HepG2 (cell line): ENCODE measurements around the gene PTPN18.

Experiments used
- CTCF ChIP-seq: sonication (generic); formaldehyde crosslinking; IDR thresholded peaks from 2 replicates; pipeline ENCODE4 v1.5.0; 2020; ENCODE audit warnings: mild to moderate bottlenecking, missing genetic modification reagents, moderate library complexity
- ELF4 ChIP-seq: sonication (generic); formaldehyde crosslinking; IDR thresholded peaks from 2 replicates; pipeline ENCODE4 v1.5.0; 2020; ENCODE audit warnings: missing genetic modification reagents, mild to moderate bottlenecking, moderate library complexity, borderline replicate concordance
- FOSL1 ChIP-seq: sonication (generic); formaldehyde crosslinking; IDR thresholded peaks from 2 replicates; pipeline ENCODE4 v1.9.0; 2021; ENCODE audit warnings: missing genetic modification reagents, borderline replicate concordance
- IRF2 ChIP-seq: IDR thresholded peaks from 2 replicates; pipeline ENCODE4 v1.6.1; 2018; ENCODE audit warnings: missing genetic modification reagents, missing compliant biosample characterization
- NCOA5 ChIP-seq: sonication (generic); formaldehyde crosslinking; IDR thresholded peaks from 2 replicates; pipeline ENCODE4 v1.4.0; 2020; ENCODE audit warnings: missing genetic modification reagents
- POLR2A ChIP-seq, 2 experiments: IDR thresholded peaks; 2 replicates each; pipeline ENCODE4 v1.6.1; 2011; ENCODE audit warnings: low read depth in 2 of 2, low read length in 2 of 2, mild to moderate bottlenecking in 1 of 2, moderate library complexity in 1 of 2; ENCODE audit not compliant: insufficient read depth in 1 of 2
- POLR2AphosphoS5 ChIP-seq: IDR thresholded peaks from 2 replicates; pipeline ENCODE4 v1.6.1; 2012; ENCODE audit warnings: low read depth, low read length
- TCF7L2 ChIP-seq: IDR thresholded peaks from 2 replicates; pipeline ENCODE4 v1.6.1; 2011; ENCODE audit warnings: mild to moderate bottlenecking, low read depth, low read length, moderate library complexity
- ZFP41 ChIP-seq: sonication (generic); formaldehyde crosslinking; IDR thresholded peaks from 2 replicates; pipeline ENCODE4 v1.4.0; 2020; ENCODE audit warnings: mild to moderate bottlenecking, missing genetic modification reagents, borderline replicate concordance
- ZNF3 ChIP-seq: IDR thresholded peaks from 2 replicates; pipeline ENCODE4 v1.7.0; 2017; ENCODE audit warnings: inconsistent platforms
- ZNF496 ChIP-seq: sonication (generic); formaldehyde crosslinking; IDR thresholded peaks from 2 replicates; pipeline ENCODE4 v1.8.1; 2023; ENCODE audit warnings: mild to moderate bottlenecking, moderate library complexity, missing genetic modification reagents; ENCODE audit not compliant: insufficient replicate concordance
- ZNF510 ChIP-seq: sonication (generic); formaldehyde crosslinking; IDR thresholded peaks from 2 replicates; pipeline ENCODE4 v1.4.0; 2020; ENCODE audit warnings: low read depth, mild to moderate bottlenecking, missing genetic modification reagents
- TF ChIP-seq, protein P1 (sequence below): sonication (generic); formaldehyde crosslinking; IDR thresholded peaks from 2 replicates; pipeline ENCODE4 v1.4.0; 2020; ENCODE audit warnings: missing genetic modification reagents
- TF ChIP-seq, protein P2 (sequence below): sonication (generic); formaldehyde crosslinking; IDR thresholded peaks from 2 replicates; pipeline ENCODE4 v1.5.0; 2020; ENCODE audit warnings: missing genetic modification reagents

DNA sequence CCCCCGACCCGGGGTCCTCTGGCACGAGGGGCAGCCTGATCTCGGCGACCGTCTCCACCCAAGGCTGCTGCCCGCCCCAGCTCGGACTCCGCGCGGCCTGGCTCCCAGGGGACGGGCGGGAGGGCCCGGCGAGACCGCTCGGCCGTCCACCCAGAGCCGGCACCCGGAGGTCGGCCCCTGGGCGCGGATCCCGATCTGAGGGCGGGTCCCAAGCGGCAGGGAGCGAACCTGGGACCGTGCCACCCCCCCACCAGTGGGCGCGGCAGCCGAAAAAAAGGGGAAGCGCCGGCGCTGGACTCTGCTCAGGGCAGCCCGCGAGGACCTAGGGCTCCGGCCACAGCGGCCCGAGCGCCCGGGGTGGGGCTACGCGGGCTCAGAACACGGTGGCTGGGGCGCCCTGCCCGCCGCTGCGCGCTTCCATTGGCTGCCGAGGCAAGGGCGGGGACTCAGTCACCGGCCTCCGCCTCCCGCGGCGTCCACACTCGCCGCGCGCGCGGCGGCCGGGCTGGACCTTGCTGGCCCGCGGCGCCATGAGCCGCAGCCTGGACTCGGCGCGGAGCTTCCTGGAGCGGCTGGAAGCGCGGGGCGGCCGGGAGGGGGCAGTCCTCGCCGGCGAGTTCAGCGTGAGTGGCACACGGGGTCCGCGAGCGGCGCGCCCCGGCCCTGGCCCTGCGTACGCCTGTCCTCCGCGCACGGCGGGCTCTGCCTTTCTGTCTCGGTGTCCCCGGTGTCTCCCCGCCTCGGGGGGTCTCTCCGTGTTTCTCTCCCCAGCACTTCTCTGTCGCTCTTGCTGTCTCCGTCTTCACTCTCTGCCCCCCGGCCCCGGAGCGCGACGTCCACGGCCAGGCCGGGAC lies at the start of gene PTPN18:
- peak; percentile 75 for TF ChIP-seq POLR2AphosphoS5
- no peak for TF ChIP-seq IRF2 (CRISPR knock-in tag)
- TF ChIP-seq ELF4: no peak
- TF ChIP-seq NCOA5 (CRISPR knock-in tag): no peak
- no peak for TF ChIP-seq TCF7L2
- TF ChIP-seq, protein P1, sequence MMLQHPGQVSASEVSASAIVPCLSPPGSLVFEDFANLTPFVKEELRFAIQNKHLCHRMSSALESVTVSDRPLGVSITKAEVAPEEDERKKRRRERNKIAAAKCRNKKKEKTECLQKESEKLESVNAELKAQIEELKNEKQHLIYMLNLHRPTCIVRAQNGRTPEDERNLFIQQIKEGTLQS (CRISPR knock-in tag): peak; percentile 32
- TF ChIP-seq ZNF496 (CRISPR knock-in tag): no peak
- TF ChIP-seq CTCF (CRISPR knock-in tag): peak; percentile 72
- peak; percentile 91 to 93 for TF ChIP-seq POLR2A (IDR thresholded peaks at IDR 0.05; ENCODE audit: insufficient read depth in 1 of 2, low read depth in 2 of 2, low read length in 2 of 2)
- TF ChIP-seq FOSL1: peak; percentile 14; the same call in 1 of the 2 replicates
- no peak; the same call in 1 of the 2 replicates for TF ChIP-seq ZNF510
- peak; percentile 11; the same call in 1 of the 2 replicates for TF ChIP-seq ZFP41 (CRISPR knock-in tag)
- TF ChIP-seq, protein P2, sequence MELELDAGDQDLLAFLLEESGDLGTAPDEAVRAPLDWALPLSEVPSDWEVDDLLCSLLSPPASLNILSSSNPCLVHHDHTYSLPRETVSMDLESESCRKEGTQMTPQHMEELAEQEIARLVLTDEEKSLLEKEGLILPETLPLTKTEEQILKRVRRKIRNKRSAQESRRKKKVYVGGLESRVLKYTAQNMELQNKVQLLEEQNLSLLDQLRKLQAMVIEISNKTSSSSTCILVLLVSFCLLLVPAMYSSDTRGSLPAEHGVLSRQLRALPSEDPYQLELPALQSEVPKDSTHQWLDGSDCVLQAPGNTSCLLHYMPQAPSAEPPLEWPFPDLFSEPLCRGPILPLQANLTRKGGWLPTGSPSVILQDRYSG: peak; percentile 30
- TF ChIP-seq ZNF3: no peak
